IMR-90 (cell line): Measurements from ENCODE around the gene KRTAP12-1. TPM values are rescaled to one million over a fixed set of nuclear protein-coding genes. Genes with fewer than 3 reads are reported as not detected.

Experiments
- ATAC-seq: fragments of 200-7000 bp; cut with Tn5 transposase; 2 replicates; pipeline ENCODE4 v1.9.1; 2020; ENCODE audit warnings: low read depth, mild to moderate bottlenecking, moderate library complexity
- BruUV-seq: library from RNA; stranded (reverse); fragments of 400-500 nt; replicated peaks from 2 replicates; lab custom pipeline; 2021; lab: Mats Ljungman, UMichigan
- CTCF ChIA-PET: fragments of 300-600 bp; formaldehyde crosslinking; extraction: SDS; loops from one replicate; lab custom pipeline; 2021; ENCODE audit warnings: antibody characterized with exemption; lab: Yijun Ruan, JAX
- POLR2A ChIA-PET: fragments of 300-600 bp; sonication (Branson Sonifier 250); formaldehyde crosslinking; loops from one replicate; lab custom pipeline; 2022; ENCODE audit warnings: antibody characterized with exemption; ENCODE audit not compliant: unreplicated experiment; lab: Charles Lee
- DNase-seq: peaks from one replicate; pipeline ENCODE4 v3.0.0; 2013
- H2AFZ ChIP-seq: replicated peaks from 2 replicates; pipeline ENCODE3; 2013; ENCODE audit warnings: low read length, mild to moderate bottlenecking; ENCODE audit not compliant: poor library complexity
- H2AK5ac ChIP-seq: 2 replicates; pipeline ENCODE4 v1.6.1; 2013; ENCODE audit warnings: low read depth, low read length, inconsistent platforms
- H2AK9ac ChIP-seq: replicated peaks from 2 replicates; pipeline ENCODE3; 2013; ENCODE audit warnings: mild to moderate bottlenecking, low read depth, low read length, moderate library complexity; ENCODE audit not compliant: poor library complexity
- H2BK120ac ChIP-seq: 2 replicates; pipeline ENCODE4 v1.6.1; 2013; ENCODE audit warnings: low read depth, low read length, inconsistent platforms
- H2BK15ac ChIP-seq: 3 replicates; pipeline ENCODE4 v1.6.1; 2013; ENCODE audit warnings: low read depth, low read length, inconsistent platforms
- H2BK20ac ChIP-seq: 2 replicates; pipeline ENCODE4 v1.6.1; 2013; ENCODE audit warnings: low read depth, mild to moderate bottlenecking, inconsistent platforms, low read length, moderate library complexity
- H2BK5ac ChIP-seq: 2 replicates; pipeline ENCODE4 v1.6.1; 2013; ENCODE audit warnings: mild to moderate bottlenecking, low read depth, low read length, inconsistent platforms; ENCODE audit not compliant: poor library complexity, severe bottlenecking
- H3K14ac ChIP-seq: replicated peaks from 2 replicates; pipeline ENCODE4 v1.6.1; 2013; ENCODE audit warnings: low read depth, low read length, inconsistent platforms
- H3K18ac ChIP-seq: 2 replicates; pipeline ENCODE4 v1.6.1; 2013; ENCODE audit warnings: low read depth, low read length, control low read depth
- H3K23ac ChIP-seq: 2 replicates; pipeline ENCODE4 v1.6.1; 2013; ENCODE audit warnings: low read depth, low read length, inconsistent platforms
- H3K27ac ChIP-seq: 2 replicates; pipeline ENCODE4 v1.5.1; 2013; ENCODE audit warnings: mild to moderate bottlenecking, control low read depth, low read length; ENCODE audit not compliant: insufficient read depth
- H3K27me3 ChIP-seq: 2 replicates; pipeline ENCODE4 v1.6.1; 2013; ENCODE audit warnings: low read length; ENCODE audit not compliant: control insufficient read depth, insufficient read depth
- H3K36me3 ChIP-seq: 2 replicates; pipeline ENCODE4 v1.6.1; 2013; ENCODE audit warnings: low read length, mixed read lengths; ENCODE audit not compliant: control insufficient read depth, insufficient read depth
- H3K4ac ChIP-seq: 2 replicates; pipeline ENCODE4 v1.6.1; 2013; ENCODE audit warnings: low read depth, low read length, inconsistent platforms
- H3K4me1 ChIP-seq: 2 replicates; pipeline ENCODE4 v1.6.1; 2013; ENCODE audit warnings: low read length, mixed read lengths; ENCODE audit not compliant: control insufficient read depth, insufficient read depth
- H3K4me2 ChIP-seq: 2 replicates; pipeline ENCODE4 v1.6.1; 2013; ENCODE audit warnings: low read depth, mild to moderate bottlenecking, control low read depth, low read length, moderate library complexity
- H3K4me3 ChIP-seq: 2 replicates; pipeline ENCODE4 v1.5.1; 2013; ENCODE audit warnings: low read depth, mild to moderate bottlenecking, control low read depth, low read length, moderate library complexity; ENCODE audit not compliant: insufficient read depth
- H3K56ac ChIP-seq: 2 replicates; pipeline ENCODE4 v1.6.1; 2013; ENCODE audit warnings: low read length, inconsistent platforms; ENCODE audit not compliant: insufficient read depth; ENCODE audit errors: extremely low read depth
- H3K79me1 ChIP-seq, 2 experiments: 2 replicates each; pipeline ENCODE4 v1.6.1; 2013; ENCODE audit warnings: low read length in 2 of 2, inconsistent platforms in 1 of 2, low read depth in 1 of 2
- H3K9ac ChIP-seq: 2 replicates; pipeline ENCODE4 v1.6.1; 2013; ENCODE audit warnings: low read depth, low read length, control low read depth
- H3K9me1 ChIP-seq: 2 replicates; pipeline ENCODE4 v1.6.1; 2013; ENCODE audit warnings: low read length, inconsistent platforms; ENCODE audit not compliant: insufficient read depth
- H3K9me3 ChIP-seq: 2 replicates; pipeline ENCODE4 v1.6.1; 2013; ENCODE audit warnings: low read length; ENCODE audit not compliant: control insufficient read depth, insufficient read depth
- H4K20me1 ChIP-seq: 2 replicates; pipeline ENCODE4 v1.6.1; 2013; ENCODE audit warnings: low read length, inconsistent platforms; ENCODE audit not compliant: insufficient read depth
- H4K5ac ChIP-seq: 2 replicates; pipeline ENCODE4 v1.6.1; 2013; ENCODE audit warnings: mild to moderate bottlenecking, low read depth, low read length, control low read depth
- H4K8ac ChIP-seq, 2 experiments: 2 replicates each; pipeline ENCODE4 v1.6.1; 2013; ENCODE audit warnings: low read depth in 2 of 2, low read length in 2 of 2, control low read depth in 1 of 2, inconsistent platforms in 1 of 2
- H4K91ac ChIP-seq: 2 replicates; pipeline ENCODE4 v1.6.1; 2013; ENCODE audit warnings: low read depth, low read length, inconsistent platforms; ENCODE audit not compliant: insufficient read depth
- BHLHE40 ChIP-seq: fragments of 150-350 bp; IDR thresholded peaks from 2 replicates; pipeline ENCODE4 v1.6.1; 2016; ENCODE audit warnings: mild to moderate bottlenecking, low read depth, low read length
- CEBPB ChIP-seq: IDR thresholded peaks from 2 replicates; pipeline ENCODE4 v1.6.1; 2012; ENCODE audit warnings: low read depth, low read length, improper control_type of control experiment
- CHD1 ChIP-seq: IDR thresholded peaks from 2 replicates; pipeline ENCODE4 v1.6.1; 2012; ENCODE audit warnings: low read depth, low read length, improper control_type of control experiment
- CTCF ChIP-seq: conservative IDR thresholded peaks from 2 replicates; pipeline ENCODE4 v1.5.1; 2012; ENCODE audit warnings: mild to moderate bottlenecking, low read depth, low read length, improper control_type of control experiment
- MAFK ChIP-seq: IDR thresholded peaks from 2 replicates; pipeline ENCODE4 v1.6.1; 2012; ENCODE audit warnings: low read depth, low read length, improper control_type of control experiment
- MAZ ChIP-seq: IDR thresholded peaks from 2 replicates; pipeline ENCODE4 v1.6.1; 2012; ENCODE audit warnings: low read depth, mild to moderate bottlenecking, low read length, improper control_type of control experiment, moderate library complexity, borderline replicate concordance
- MXI1 ChIP-seq: IDR thresholded peaks from 2 replicates; pipeline ENCODE4 v1.6.1; 2012; ENCODE audit warnings: low read depth, mild to moderate bottlenecking, low read length, moderate library complexity, borderline replicate concordance
- NFE2L2 ChIP-seq: fragments of 150-350 bp; IDR thresholded peaks from 2 replicates; pipeline ENCODE4 v1.6.1; 2016; ENCODE audit warnings: low read depth, mild to moderate bottlenecking, low read length
- POLR2A ChIP-seq: IDR thresholded peaks from 2 replicates; pipeline ENCODE4 v1.6.1; 2012; ENCODE audit warnings: mild to moderate bottlenecking, low read depth, low read length
- RAD21 ChIP-seq: IDR thresholded peaks from 2 replicates; pipeline ENCODE4 v1.6.1; 2012; ENCODE audit warnings: low read length, improper control_type of control experiment
- RCOR1 ChIP-seq: IDR thresholded peaks from 2 replicates; pipeline ENCODE4 v1.6.1; 2012; ENCODE audit warnings: mild to moderate bottlenecking, low read length, improper control_type of control experiment; ENCODE audit not compliant: insufficient replicate concordance
- RFX5 ChIP-seq: IDR thresholded peaks from 2 replicates; pipeline ENCODE4 v1.8.0; 2012; ENCODE audit warnings: low read depth, mild to moderate bottlenecking, low read length, moderate library complexity
- SMC3 ChIP-seq: fragments of 150-350 bp; IDR thresholded peaks from 2 replicates; pipeline ENCODE4 v1.6.1; 2016; ENCODE audit warnings: low read depth, mild to moderate bottlenecking, antibody characterized with exemption, low read length, moderate library complexity
- USF2 ChIP-seq: fragments of 150-350 bp; IDR thresholded peaks from 2 replicates; pipeline ENCODE4 v1.6.1; 2017; ENCODE audit warnings: mild to moderate bottlenecking, antibody characterized with exemption, low read length, low read depth
- WGBS, 2 experiments: methylation state at CpG; one replicate each; pipeline versions ENCODE4 v1.1.5 to v1.1.7; 2013; ENCODE audit warnings: missing lambda C conversion rate in 2 of 2; ENCODE audit not compliant: insufficient read length in 1 of 2; ENCODE audit errors: extremely low coverage in 2 of 2; 5-methylcytosine and 5-hydroxymethylcytosine counted together
- dilution Hi-C: fragments of 300-500 bp; cut with HindIII; formaldehyde crosslinking; loops from one replicate; pipeline ENCODE4 v1.14.3; 2018; ENCODE audit warnings: low sequenced_read_pairs; ENCODE audit not compliant: unreplicated experiment
- in situ Hi-C: fragments of 300-500 bp; cut with MboI; formaldehyde crosslinking; loops from 3 replicates; pipeline ENCODE4 v1.14.3; 2019; ENCODE audit warnings: low sequenced_read_pairs, inconsistent platforms, mixed read lengths
- intact Hi-C: fragments of 100-400 bp; cut with micrococcal nuclease; formaldehyde crosslinking; loops from 2 replicates; pipeline ENCODE4 v1.10.0; 2022
- polyA plus RNA-seq, 3 experiments: library from polyadenylated mRNA; depleted of rRNA; stranded (reverse); fragments of >200 nt; gene quantifications; 2 replicates each; pipeline ENCODE4 v1.2.3, GENCODE V29; 2012; ENCODE audit warnings: low replicate concordance in 1 of 3
- total RNA-seq: library from RNA; depleted of rRNA; stranded (reverse); fragments of >200 nt; gene quantifications from 2 replicates; pipeline ENCODE4 v1.2.3, GENCODE V29; 2012
- TF ChIP-seq, protein P1 (sequence below): fragments of 150-350 bp; IDR thresholded peaks from 2 replicates; pipeline ENCODE4 v1.6.1; 2016; ENCODE audit warnings: low read depth, mild to moderate bottlenecking, low read length, moderate library complexity, borderline replicate concordance

KRTAP12-1 gene
- total and polyA plus RNA-seq, 2 of the 4 experiments (the other 2 are of a cell fraction), result not detected

GRCh38 chr21:44701541-44701940 lies 19.6 kb upstream of the KRTAP12-1 start (continued):
- no peak for TF ChIP-seq USF2
- TF ChIP-seq RCOR1, result no peak

DNA sequence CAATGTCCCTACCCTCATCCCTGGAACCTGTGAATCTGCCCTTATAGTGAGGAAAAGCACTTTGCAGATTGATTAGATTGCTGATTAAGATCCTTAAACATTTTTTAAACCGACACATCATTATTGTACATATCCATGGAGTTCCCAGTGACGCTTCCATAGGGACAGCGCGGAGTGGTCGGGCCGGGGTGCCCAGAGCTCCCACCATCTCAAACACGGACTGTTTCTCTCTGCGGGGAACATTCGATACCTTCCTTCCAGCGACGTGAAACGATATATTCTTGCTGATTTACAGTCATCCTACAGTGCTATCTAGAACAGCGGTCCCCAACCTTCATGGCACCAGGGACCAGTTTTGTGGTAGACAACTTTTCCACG lies 19.0 kb upstream of the KRTAP12-1 start:
- H2BK20ac ChIP-seq, result no peak overlapping the region
- H3K27me3 ChIP-seq, result peaks cover 70% of the 10 kb centered on the region
- ChIA-PET POLR2A (no interaction called here), CTCF (interaction anchor here (0.6 kb wide), 1 partner anchor 9 kb away, joined by 5 read pairs; no protein-coding TSS in a partner anchor)
- H3K56ac ChIP-seq, result no peak overlapping the region
- H3K23ac ChIP-seq, result no peak overlapping the region
- no peak overlapping the region for H2AFZ ChIP-seq
- H2AK5ac ChIP-seq, result no peak overlapping the region
- WGBS, 2 experiments, result 82% methylated on average over 6 of the region's 14 CpGs; no CpG with 5 or more reads in 1 of the 2 experiments
- dilution Hi-C loops, result no loop called here
- H2AK9ac ChIP-seq, result no peak overlapping the region
- no peaks in the 10 kb centered on the region for H3K79me1 ChIP-seq
- in situ Hi-C loops, result no loop called here
- H2BK15ac ChIP-seq, result no peak overlapping the region
- H4K8ac ChIP-seq, result no peak overlapping the region
- no peak overlapping the region for H3K4me3 ChIP-seq
- H3K36me3 ChIP-seq, result no peaks in the 10 kb centered on the region
- no peak overlapping the region for H3K4me2 ChIP-seq
- H2BK120ac ChIP-seq, result no peak overlapping the region
- H3K9me1 ChIP-seq, result no peaks in the 10 kb centered on the region
- H3K9ac ChIP-seq, result no peak overlapping the region
- ATAC-seq, result no peak
- H3K4ac ChIP-seq, result no peak overlapping the region
- H4K5ac ChIP-seq, result no peak overlapping the region
- no peak overlapping the region for H4K91ac ChIP-seq
- H3K18ac ChIP-seq, result no peak overlapping the region
- no peak for DNase-seq
- intact Hi-C loops, result no loop called here
- H3K27ac ChIP-seq, result no peak overlapping the region
- peaks cover 1% of the 10 kb centered on the region; the same call in 1 of the 2 replicates for H3K9me3 ChIP-seq
- H3K4me1 ChIP-seq, result no peaks in the 10 kb centered on the region
- no peaks in the 10 kb centered on the region for H4K20me1 ChIP-seq
- no peak overlapping the region for H2BK5ac ChIP-seq
- BruUV-seq, result no TSS peak
- H3K14ac ChIP-seq, result no peak overlapping the region
- no peak for TF ChIP-seq CHD1
- TF ChIP-seq CEBPB, result no peak
- no peak for TF ChIP-seq MXI1
- no peak for TF ChIP-seq RAD21
- no peak for TF ChIP-seq POLR2A
- no peak for TF ChIP-seq RCOR1
- TF ChIP-seq CTCF, result no peak
- TF ChIP-seq NFE2L2, result no peak
- no peak for TF ChIP-seq SMC3
- no peak for TF ChIP-seq RFX5
- no peak for TF ChIP-seq MAFK
- no peak for TF ChIP-seq BHLHE40
- TF ChIP-seq, protein P1, sequence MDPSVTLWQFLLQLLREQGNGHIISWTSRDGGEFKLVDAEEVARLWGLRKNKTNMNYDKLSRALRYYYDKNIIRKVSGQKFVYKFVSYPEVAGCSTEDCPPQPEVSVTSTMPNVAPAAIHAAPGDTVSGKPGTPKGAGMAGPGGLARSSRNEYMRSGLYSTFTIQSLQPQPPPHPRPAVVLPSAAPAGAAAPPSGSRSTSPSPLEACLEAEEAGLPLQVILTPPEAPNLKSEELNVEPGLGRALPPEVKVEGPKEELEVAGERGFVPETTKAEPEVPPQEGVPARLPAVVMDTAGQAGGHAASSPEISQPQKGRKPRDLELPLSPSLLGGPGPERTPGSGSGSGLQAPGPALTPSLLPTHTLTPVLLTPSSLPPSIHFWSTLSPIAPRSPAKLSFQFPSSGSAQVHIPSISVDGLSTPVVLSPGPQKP, result no peak
- TF ChIP-seq MAZ, result no peak
